Measurements from ENCODE around the gene ACY1.
"Not testable (repeated sequence)": the region's sequence is repeated elsewhere in the genome, so short reads cannot be mapped to it uniquely, and the experiment has no call there.

The ACY1 gene

DNA sequence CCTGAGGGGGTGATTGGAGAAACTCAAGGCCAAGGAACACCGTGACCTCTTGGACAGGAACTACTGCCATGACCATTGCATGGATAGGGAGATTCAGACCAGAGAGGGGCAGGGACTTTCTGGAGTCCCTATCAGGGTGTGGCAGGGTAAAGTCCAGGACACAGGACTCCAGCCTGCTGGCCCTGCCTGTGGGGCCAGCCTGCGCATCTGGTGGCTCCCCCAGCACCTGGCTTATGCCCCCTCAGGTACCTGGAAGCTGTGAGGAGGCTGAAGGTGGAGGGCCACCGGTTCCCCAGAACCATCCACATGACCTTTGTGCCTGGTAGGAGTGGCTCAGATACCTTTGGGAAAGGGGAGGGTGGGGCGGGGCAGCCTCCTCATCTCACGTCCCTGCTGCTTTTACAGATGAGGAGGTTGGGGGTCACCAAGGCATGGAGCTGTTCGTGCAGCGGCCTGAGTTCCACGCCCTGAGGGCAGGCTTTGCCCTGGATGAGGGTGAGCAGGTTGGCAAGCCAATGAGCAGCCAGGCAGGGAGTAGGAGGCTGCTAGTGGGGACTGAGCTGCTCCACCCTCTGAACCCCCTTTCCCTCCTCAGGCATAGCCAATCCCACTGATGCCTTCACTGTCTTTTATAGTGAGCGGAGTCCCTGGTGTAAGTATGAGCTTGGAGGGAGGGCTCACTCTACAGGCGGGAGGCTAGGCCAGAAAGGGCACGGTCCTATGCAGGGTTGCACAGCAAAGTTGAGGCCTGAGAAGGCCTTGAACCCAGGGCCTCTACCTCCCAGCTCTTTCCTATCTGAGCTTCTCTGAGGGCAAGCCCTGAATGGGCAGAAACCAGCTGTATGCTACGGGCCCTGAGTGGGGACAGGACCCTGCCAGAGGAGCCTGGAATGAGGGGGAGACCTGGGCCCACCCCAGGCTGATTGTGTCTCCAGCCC, 2.9 kb downstream of the ACY1 start:
- DNase-seq: no peak

- DNase-seq: no peak
Observed at GRCh38 chr3:51987568-51987967, 4.2 kb downstream of the ACY1 start.

DNA sequence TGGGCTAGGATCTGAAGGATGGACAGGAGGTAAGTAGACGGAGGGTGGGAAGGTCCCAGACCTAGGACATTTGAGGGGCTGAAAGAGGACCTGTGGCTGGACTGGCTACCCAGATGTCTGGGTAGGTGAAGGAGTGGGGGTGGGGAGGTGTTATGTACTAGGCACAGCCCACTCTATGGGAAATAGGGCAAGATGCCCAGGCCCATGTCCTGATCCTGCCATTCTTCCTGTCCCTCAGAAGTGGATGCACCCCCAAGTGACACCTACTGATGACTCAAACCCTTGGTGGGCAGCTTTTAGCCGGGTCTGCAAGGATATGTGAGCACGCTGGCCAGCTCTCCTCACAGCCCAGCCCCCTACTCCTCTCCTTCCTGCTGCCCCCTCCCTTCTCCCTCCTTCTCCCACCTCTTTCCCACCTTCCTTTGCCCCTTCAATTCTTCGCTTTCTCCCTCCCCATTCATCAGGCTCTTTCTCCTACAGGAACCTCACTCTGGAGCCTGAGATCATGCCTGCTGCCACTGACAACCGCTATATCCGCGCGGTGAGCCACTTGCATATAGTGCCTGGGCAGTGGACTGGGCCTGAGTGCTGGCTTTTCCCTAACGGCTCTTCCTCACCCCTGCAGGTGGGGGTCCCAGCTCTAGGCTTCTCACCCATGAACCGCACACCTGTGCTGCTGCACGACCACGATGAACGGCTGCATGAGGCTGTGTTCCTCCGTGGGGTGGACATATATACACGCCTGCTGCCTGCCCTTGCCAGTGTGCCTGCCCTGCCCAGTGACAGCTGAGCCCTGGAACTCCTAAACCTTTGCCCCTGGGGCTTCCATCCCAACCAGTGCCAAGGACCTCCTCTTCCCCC, 5.2 kb downstream of the ACY1 start:
- DNase-seq: no peak

DNA sequence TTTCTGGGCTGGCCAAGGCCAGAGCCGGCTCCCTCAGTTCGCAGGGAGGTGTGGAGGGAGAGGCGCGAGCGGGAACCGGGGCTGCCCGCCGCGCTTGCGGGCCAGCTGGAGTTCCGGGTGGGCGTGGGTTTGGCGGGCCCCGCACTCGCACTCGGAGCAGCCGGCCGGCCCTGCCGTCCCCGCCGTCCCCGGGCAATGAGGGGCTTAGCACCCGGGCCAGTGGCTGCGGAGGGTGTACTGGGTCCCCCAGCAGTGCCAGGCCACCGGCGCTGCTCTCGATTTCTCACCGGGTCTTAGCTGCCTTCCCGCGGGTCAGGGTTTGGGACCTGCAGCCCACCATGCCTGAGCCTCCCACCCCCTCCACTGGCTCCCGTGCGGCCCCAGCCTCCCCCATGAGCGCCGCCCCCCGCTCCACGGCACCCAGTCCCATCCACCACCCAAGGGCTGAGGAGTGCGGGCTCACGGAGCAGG, 7.2 kb downstream of the ACY1 start:
- not testable (repeated sequence) for DNase-seq

- no peak for DNase-seq
Observed at GRCh38 chr3:51992017-51992682, 8.8 kb downstream of the ACY1 start.

DNA sequence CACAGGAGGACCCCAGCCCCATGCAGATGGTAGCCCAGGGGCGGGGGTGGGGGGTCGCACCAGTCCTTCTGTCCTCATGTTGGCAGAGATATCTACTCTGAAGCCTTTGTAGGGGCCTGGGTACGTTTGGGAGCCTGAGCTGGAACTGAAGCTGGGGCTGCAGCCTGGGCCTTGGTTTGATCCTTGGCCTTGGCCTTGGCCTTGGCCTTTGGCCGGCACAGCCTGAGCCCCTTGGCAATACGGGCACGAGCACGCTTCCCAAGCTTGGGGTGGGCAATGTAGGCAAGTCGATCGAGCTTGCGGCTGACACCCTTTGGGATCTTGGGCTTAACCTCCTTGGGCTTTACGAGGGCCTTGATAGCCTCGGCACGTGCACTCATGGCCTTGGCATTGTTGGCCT, 10.3 kb downstream of the ACY1 start:
- not testable (repeated sequence) for DNase-seq

DNA sequence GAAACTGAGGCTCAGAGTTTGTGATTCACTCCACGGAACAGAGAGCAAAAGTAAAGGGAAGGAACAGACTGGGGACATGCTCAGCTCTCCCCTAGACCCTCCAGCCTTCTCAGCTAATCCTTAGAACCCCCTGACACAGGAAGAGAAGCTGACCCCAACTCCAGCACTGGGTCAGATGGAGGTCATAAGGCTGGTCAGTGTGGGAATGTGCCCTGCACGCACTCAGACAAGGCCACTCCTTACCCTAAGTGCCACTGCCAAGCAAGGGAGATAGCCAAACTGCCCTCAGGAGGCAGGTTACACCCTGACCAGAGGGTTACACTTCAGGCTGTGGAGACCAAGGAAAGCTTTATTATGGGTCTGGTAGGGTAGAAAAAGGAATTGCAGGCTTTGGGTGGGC, 11.2 kb downstream of the ACY1 start:
- DNase-seq: no peak

GRCh38 chr3:51995346-51996163, 12.2 kb downstream of the ACY1 start, which contains the start of gene RPL29:
Gene RPL29, minus strand, starts transcription at chr3:51995895. Its CDS starts 434 bp downstream, at chr3:51995461.
- peak; percentile 85 for DNase-seq

DNA sequence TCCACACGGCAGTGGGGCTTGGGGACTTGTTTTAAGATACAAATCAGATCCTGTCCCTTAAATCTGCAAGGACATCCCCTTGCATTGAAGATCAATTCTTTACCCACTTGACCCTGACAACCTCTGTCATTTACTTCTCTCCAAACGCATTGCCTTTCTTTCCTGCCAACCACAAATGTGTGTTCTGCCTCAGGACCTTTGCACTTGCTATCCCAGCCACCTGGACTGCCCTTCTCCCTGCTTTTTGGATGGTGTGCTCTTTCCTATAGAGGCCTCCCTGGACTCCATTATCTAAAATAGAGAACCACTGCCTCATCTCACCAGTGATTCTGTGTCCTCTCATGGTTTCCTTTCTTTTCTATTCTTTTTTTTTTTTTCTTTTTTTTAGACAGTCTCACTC, 13.8 kb downstream of the ACY1 start:
- no peak for DNase-seq

DNA sequence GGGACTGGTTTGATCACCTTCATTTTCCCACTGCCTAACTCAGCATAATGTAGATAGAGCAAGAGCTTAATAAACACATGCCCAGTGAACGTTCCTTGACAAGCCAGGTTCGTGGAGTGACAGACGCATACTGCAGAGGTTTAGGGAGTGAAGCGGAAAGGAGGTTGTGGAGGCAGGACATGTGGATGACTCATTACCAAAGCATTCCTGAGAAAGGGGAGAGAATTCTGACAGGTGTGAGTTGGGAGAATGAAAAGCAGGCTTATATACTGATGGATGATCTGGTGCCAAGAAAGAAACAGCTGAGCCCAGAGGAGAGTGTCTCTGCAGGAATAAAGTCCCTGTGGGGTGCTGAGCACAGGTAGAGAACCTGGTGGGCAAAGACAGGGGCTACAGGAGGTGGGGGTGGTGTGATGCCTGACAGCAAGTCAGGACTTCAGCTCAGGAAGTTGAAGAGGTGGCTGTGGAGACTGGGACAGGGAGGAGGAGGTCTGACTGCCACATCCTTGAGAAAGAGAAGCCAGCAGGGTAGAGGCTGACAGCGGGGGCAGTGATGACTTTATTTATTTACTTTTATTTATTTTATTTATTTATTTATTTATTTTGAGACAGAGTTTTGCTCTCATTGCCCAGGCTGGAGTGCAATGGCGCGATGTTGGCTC, 14.7 kb downstream of the ACY1 start:
- DNase-seq: no peak

DNA sequence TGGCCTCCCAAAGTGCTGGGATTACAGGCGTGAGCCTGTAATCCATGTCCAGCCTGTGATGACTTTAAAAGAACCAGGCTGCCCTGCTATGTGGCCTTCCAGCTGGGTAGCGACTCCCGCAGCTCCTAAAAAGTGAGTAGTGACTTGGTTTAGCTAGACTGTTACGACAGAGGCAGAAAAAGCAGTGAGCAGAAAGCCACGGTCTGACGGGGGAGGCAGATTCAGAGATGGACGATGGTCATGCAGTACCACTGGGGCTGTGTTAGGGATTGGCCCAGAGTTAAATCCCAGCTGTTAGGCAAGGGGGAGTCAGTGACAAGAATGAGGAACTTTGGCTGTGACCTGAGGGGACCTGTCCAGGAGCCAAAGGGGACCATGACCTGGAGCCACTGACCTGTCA, 15.4 kb downstream of the ACY1 start:
- no peak for DNase-seq

GRCh38 chr3:51999846-52000245, 16.5 kb downstream of the ACY1 start:
- DNase-seq: no peak

GRCh38 chr3:52001443-52001974, 18.2 kb downstream of the ACY1 start:
- DNase-seq: peak; percentile 65

DNA sequence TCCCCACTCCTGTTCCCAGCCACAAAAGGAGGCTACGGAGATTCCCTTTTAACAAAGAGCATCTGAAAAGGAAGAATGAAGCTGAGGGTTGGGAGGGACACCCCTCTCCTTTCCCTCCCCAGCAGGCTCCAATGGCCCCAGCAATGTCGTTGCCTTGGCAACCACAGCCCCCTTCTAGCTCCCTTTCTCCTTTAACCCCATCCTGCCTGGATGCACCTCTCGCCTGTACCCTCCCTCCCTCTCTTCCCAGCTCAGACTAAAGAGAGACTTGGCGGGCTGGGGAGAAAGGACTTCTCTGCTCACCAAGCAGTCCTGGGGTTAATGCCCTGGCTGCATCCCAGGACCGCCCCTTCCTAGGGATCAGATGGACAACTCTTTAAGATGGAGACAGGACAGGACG, 19.4 kb downstream of the ACY1 start:
- DNase-seq: no peak

DNA sequence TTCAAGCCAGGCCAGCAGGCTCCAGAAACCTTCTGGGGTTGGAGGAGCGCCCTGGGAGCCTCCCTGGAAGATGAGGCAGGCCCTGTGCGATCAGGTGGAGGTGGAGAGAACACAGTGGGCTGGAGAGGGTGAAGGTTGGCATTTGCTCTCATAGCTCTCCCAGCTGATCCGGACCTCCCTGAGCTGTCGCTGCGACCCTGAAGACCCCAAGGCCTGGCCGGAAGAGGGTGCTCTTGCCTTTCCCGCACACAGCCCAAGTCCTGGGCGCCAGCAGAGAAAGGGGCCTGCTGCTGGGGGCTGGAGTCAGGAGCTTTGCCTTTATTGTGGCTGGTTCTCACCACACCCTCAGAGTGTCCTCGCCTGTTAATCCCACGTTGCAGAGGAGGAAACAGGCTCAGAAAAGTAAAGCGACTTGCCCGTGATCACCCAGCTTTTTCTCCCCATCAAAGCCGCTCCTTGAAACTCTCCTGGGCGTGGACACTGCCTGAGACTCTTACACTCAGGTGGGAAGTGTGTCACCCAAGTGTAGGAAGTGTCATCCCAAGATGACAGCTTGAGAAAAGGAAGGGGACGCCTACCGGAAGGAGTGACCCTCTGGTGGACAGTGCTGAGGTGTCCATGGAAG, 20.9 kb downstream of the ACY1 start:
- no peak for DNase-seq

DNA sequence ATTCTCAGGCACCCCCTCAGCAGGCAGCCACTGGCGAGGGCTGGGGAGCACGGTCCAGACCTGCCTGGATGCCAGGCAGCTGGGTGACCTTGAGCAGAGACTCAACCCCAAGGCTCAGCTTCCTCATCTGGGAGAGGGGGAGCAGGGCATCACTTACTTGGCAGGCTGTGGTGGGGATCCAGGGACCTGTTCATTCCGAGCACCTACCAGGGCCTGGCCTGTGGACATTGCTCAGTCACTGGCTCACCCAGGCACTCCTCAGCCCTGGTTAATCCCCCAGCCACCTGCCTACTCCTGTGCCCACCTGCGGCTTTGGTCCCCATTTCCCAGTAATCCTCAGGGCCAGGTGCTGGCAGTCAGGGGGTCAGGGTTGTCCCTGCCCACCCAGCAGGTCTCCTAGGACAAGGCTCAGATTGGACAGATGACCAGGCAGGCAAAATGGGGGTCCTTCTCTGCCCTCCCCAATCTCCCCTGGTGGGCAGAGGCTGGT, 21.6 kb downstream of the ACY1 start:
- no peak for DNase-seq

- DNase-seq: peak; percentile 47
Observed at GRCh38 chr3:52005571-52005986, 22.2 kb downstream of the ACY1 start.

GRCh38 chr3:52006017-52006819, 22.9 kb downstream of the ACY1 start:
- no peak for DNase-seq

GRCh38 chr3:52006820-52007133, 23.4 kb downstream of the ACY1 start:
- DNase-seq: no peak

DNA sequence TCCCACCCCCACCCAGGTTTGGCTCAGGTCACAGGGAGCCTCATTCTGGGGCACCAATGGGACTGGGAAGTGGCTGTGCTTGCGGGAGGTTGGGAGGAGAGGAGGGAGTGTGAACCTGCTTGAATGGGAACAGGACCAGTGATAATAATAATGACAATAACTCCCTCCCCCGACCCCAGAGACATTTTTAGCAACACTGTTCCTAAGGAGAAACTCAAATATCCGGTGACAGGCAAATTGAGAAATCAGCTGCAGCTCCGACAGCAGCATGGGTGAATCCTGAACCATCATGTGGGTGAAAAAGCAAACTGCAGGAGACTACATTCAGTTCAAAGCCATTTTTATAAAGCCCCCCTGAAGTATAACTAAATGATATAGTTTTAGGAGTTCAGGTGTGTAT, 24.0 kb downstream of the ACY1 start:
- no peak for DNase-seq

All from NCI-H1092 (cell line).